Adrenal gland (tissue), 12 donors: ENCODE data around the gene SAAL1. TPM values are rescaled to one million over a fixed set of nuclear protein-coding genes. Genes with fewer than 3 reads are reported as not detected.

Source experiments
- DNase-seq, 7 donors: peaks; one replicate each; pipeline ENCODE4 v3.0.0-alpha.2; 2019 to 2020
- H3K27ac ChIP-seq, 5 donors: fragments of 200-600 bp; sonication (generic) in 4 of 5; 1 replicate in 3 of 5; 2 replicates in 2 of 5; pipeline versions ENCODE4 v1.5.1 to v1.8.0; 2016 to 2020; ENCODE audit warnings: mild to moderate bottlenecking in 1 of 5
- H3K27me3 ChIP-seq: fragments of 200-600 bp; 2 replicates; pipeline ENCODE4 v1.8.0; 2021
- H3K36me3 ChIP-seq, 2 donors: fragments of 200-600 bp; replicated peaks in 1 of 2; 1 replicate in 1 of 2; 2 replicates in 1 of 2; pipeline versions ENCODE4 v1.5.1 to v1.8.0; 2018 to 2022
- H3K4me1 ChIP-seq, 2 donors: fragments of 200-600 bp; replicated peaks in 1 of 2; 1 replicate in 1 of 2; 2 replicates in 1 of 2; pipeline versions ENCODE4 v1.5.1 to v1.8.0; 2018 to 2021
- H3K4me3 ChIP-seq, 4 donors: fragments of 200-600 bp; sonication (generic) in 3 of 4; one replicate each; pipeline ENCODE4 v1.5.1; 2016 to 2018
- H3K9me3 ChIP-seq, 3 donors: fragments of 200-600 bp; sonication (generic) in 1 of 3; replicated peaks in 1 of 3; 1 replicate in 2 of 3; 2 replicates in 1 of 3; pipeline versions ENCODE4 v1.5.1 to v1.8.0; 2016 to 2021
- POLR2A ChIP-seq, 2 donors: fragments of 450-650 bp; IDR thresholded peaks; one replicate each; pipeline ENCODE4 v1.6.1; 2017; ENCODE audit warnings: antibody characterized with exemption in 2 of 2, mild to moderate bottlenecking in 2 of 2, moderate library complexity in 1 of 2
- WGBS, 4 donors: extraction: QIAGEN DNeasy Blood & Tissue Kit in 2 of 4; methylation state at CpG; one replicate each; pipeline versions ENCODE4 v1.1.5 to v1.1.7; 2013 to 2017; 5-methylcytosine and 5-hydroxymethylcytosine counted together
- intact Hi-C, 2 donors: fragments of 100-400 bp; cut with DNase I; formaldehyde crosslinking; loops; one replicate each; pipeline versions ENCODE4 v1.14.1 to v1.15.0; 2022 to 2023
- polyA plus RNA-seq, 3 donors: library from polyadenylated mRNA; stranded (reverse); fragments of 200-250 nt in 2 of 3; fragments of 350-450 nt in 1 of 3; fragmentation: Illumina TruSeq in 1 of 3; extraction: RNeasy Lipid Tissue Mini Kit (QIAGEN cat#74804) in 1 of 3; gene quantifications; one replicate each; pipeline ENCODE4 v1.2.3, GENCODE V29; 2013 to 2014
- total RNA-seq, 9 donors: library from RNA; depleted of rRNA in 4 of 9; stranded (reverse); fragments of >200 nt in 4 of 9; fragments of 120-200 nt in 1 of 9; fragmentation: NEBNext Ultra II Directional in 1 of 9; extraction: Animal tissue kit (Norgen Biotek cat#: 25700) in 1 of 9; gene quantifications; one replicate each; pipeline versions ENCODE4 v1.1.0 to v1.2.4, GENCODE V29; 2013 to 2023
- TF ChIP-seq, protein P1 (sequence below), 6 experiments: fragments of 450-650 bp in 4 of 6; fragments of 200-600 bp in 2 of 6; sonication (generic) in 1 of 6; IDR thresholded peaks; 1 replicate in 5 of 6; 2 replicates in 1 of 6; pipeline versions ENCODE4 v1.5.1 to v1.8.0; 2016 to 2021; ENCODE audit warnings: antibody characterized with exemption in 6 of 6, mild to moderate bottlenecking in 2 of 6, moderate library complexity in 1 of 6
- donor health status: healthy with polysubstance abuse.
- donor health status: Bipolar disorder and iron deficiency.
- donor health status: DM: yes; HTN: yes; CAD: no.
- donor health status: DM: no; HTN: no; CAD: no.
- donor health status: DM: no; HTN: no; CAD: no.
- donor health status: DM: yes; HTN: yes; CAD: no.

SAAL1 gene
- total and polyA plus RNA-seq, 12 donors: 3.7 to 15.9 (median 10.4) TPM

DNA sequence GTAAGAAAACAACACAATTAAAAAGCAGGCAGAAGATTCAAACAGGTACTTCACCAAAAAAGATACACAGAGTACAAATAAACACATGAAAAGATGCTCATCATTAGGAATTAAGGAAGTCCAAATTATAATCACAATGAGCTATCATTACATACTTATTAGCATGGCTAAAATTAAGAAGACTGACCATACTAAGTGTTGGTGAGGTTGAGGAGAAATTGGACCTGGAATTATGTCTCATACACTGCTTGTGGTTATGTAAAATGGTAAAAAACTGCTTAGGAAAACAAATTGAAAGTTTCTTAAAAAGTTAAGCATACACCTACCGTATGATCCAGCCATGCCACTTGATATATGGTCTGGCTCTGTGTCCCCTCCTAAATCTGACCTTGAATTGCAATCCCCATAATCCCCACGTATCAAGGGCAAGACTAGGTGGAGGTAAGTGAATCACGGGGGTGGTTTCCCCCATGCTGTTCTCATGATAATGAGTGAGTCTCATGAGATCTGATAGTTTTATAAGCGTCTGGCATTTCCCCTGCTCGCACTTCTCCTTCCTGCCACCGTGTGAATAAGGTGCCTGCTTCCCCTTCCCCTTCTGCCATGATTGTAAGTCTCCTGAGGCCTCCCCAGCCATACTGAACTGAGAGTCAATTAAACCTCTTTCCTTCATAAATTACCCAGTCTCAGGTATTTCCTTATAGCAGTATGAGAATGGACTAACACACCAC, 4.8 kb downstream of the SAAL1 start:
- Histone ChIP-seq H3K27me3 (no peaks in the 10 kb centered on the region), H3K9me3 (no peaks in the 10 kb centered on the region), H3K36me3 (peaks cover 0 to 5% of the 10 kb centered on the region in 2 donors), H3K4me3 (no peak overlapping the region), H3K27ac (no peak overlapping the region), H3K4me1 (peaks cover 4 to 15% of the 10 kb centered on the region in 2 donors)
- TF ChIP-seq POLR2A (IDR thresholded peaks at IDR 0.05): no peak
- TF ChIP-seq, protein P1, sequence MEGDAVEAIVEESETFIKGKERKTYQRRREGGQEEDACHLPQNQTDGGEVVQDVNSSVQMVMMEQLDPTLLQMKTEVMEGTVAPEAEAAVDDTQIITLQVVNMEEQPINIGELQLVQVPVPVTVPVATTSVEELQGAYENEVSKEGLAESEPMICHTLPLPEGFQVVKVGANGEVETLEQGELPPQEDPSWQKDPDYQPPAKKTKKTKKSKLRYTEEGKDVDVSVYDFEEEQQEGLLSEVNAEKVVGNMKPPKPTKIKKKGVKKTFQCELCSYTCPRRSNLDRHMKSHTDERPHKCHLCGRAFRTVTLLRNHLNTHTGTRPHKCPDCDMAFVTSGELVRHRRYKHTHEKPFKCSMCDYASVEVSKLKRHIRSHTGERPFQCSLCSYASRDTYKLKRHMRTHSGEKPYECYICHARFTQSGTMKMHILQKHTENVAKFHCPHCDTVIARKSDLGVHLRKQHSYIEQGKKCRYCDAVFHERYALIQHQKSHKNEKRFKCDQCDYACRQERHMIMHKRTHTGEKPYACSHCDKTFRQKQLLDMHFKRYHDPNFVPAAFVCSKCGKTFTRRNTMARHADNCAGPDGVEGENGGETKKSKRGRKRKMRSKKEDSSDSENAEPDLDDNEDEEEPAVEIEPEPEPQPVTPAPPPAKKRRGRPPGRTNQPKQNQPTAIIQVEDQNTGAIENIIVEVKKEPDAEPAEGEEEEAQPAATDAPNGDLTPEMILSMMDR (IDR thresholded peaks at IDR 0.05): no peak
- intact Hi-C loops: loop anchor here in 1 of 2 donors (10.0 kb wide), 1 partner anchor 106 kb away; no protein-coding TSS in a partner anchor
- no peak for DNase-seq
- 49 to 84% (median 78%) methylated on average over 6 of the region's 6 CpGs for WGBS, 4 donors

DNA sequence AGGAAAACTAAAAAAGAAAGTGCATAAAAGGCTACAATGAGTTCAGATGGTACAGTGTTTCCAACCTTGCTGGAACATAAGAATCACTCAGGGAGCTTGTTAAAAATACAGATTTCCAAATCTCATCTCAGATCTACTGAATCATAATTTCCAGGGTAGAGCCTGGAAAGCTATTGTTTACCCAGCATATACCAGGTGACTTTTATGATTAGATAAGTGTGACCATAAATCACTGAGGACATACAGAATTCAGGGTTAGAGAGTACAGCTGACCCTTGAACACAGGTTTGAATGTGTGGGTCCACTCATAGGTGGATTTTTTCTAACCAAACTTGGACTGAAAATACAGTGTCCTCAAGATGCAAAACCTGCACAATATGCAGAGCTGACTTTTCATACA, 11.9 kb downstream of the SAAL1 start:
- no peak overlapping the region for H3K27ac ChIP-seq
- H3K9me3 ChIP-seq: no peaks in the 10 kb centered on the region
- H3K36me3 ChIP-seq: peaks cover 0 to 37% of the 10 kb centered on the region in 2 donors
- no peak for TF ChIP-seq POLR2A (IDR thresholded peaks at IDR 0.05)
- TF ChIP-seq, protein P1 (IDR thresholded peaks at IDR 0.05): no peak
- intact Hi-C loops: no loop called here
- no peaks in the 10 kb centered on the region for H3K27me3 ChIP-seq
- DNase-seq: no peak
- H3K4me1 ChIP-seq: no peaks in the 10 kb centered on the region
- no peak overlapping the region for H3K4me3 ChIP-seq

DNA sequence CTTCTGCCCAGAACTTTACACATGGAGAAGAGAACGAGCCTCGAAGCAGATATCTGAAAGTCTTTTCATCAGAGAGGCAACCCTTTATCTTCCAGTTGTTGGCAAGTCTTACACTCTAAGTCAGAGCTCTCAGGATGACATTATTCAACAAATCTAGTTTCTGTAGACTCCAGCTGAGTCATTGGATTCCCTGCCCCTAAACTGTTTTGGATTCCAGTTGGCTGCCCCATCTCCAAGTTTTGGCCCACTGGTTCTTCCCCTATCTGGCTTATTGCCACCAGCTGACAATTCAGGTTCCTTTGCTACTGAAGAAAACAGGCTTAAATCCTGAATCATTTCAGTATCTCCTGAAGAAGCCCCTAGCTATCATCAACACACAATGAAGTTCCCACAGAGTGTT, 14.2 kb downstream of the SAAL1 start:
- Histone ChIP-seq H3K27me3 (no peaks in the 10 kb centered on the region), H3K27ac (no peak overlapping the region), H3K4me1 (no peaks in the 10 kb centered on the region), H3K4me3 (no peak overlapping the region), H3K36me3 (peaks cover 0 to 45% of the 10 kb centered on the region in 2 donors), H3K9me3 (no peaks in the 10 kb centered on the region)
- 87 to 99% (median 93%) methylated on average over 2 of the region's 2 CpGs for WGBS, 4 donors
- intact Hi-C loops: no loop called here
- DNase-seq: no peak
- no peak for TF ChIP-seq POLR2A (IDR thresholded peaks at IDR 0.05)
- TF ChIP-seq, protein P1 (IDR thresholded peaks at IDR 0.05): no peak

DNA sequence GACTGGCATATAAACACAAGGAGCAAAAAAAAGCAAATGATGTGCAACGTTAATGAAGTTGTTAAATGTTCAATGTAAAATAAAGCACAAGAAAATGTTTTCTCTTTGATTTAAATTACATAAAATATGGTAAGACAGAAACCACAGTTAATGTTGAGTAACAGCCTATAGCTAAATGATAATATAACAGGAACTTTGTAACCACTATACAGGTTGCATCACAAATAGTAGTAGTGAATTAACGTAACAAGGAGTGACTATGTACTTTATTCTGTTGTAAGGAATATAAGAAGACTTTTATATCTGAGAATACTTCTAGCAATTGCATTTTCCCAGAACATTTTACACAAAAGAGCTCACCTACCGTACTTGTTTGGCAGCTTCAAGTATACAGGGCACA, 16.9 kb downstream of the SAAL1 start:
- WGBS, 4 donors: 83 to 89% (median 86%) methylated on average over 3 of the region's 3 CpGs
- no peak overlapping the region for H3K4me3 ChIP-seq
- H3K27ac ChIP-seq: no peak overlapping the region
- peaks cover 0 to 35% of the 10 kb centered on the region in 2 donors for H3K36me3 ChIP-seq
- no peaks in the 10 kb centered on the region for H3K9me3 ChIP-seq
- TF ChIP-seq POLR2A (IDR thresholded peaks at IDR 0.05): no peak
- TF ChIP-seq, protein P1 (IDR thresholded peaks at IDR 0.05): no peak
- no peak for DNase-seq
- intact Hi-C loops: no loop called here
- H3K4me1 ChIP-seq: no peaks in the 10 kb centered on the region
- no peaks in the 10 kb centered on the region for H3K27me3 ChIP-seq
